GM19239 (cell line): ENCODE results near the gene METRN.

Experiments
- DNase-seq: peaks from one replicate; pipeline ENCODE4 v3.0.0; 2011; ENCODE audit warnings: low spot score; ENCODE audit not compliant: insufficient read length
- FAIRE-seq: peaks from 2 replicates; lab custom pipeline; 2011; peaks lifted over from hg19 to GRCh38; lab: Jason Lieb, UNC

The METRN gene

GRCh38 chr16:766820-767640 lies 52.1 kb downstream of the METRN start:
- FAIRE-seq (no peak), DNase-seq (no peak)

GRCh38 chr16:767743-768235 lies 52.9 kb downstream of the METRN start:
- DNase-seq, result no peak
- FAIRE-seq, result no peak

- no peak for DNase-seq
- FAIRE-seq, result no peak
Observed at GRCh38 chr16:768428-768827, 53.5 kb downstream of the METRN start.
